ENCODE measurements around the gene BPIFB3.

GRCh38 chr20:33067806-33068205 lies 14.1 kb downstream of the BPIFB3 start:
- TF ChIP-seq EZH2 (IDR thresholded peaks at IDR 0.05) = no peak
- TF ChIP-seq POLR2AphosphoS5 (IDR thresholded peaks at IDR 0.05; ENCODE audit: borderline replicate concordance, low read depth, low read length) = no peak

All from SK-N-MC (cell line).